HCT116 (cell line): Measurements from ENCODE around the gene CACNA1F. TPM values are rescaled to one million over a fixed set of nuclear protein-coding genes. Genes with fewer than 3 reads are reported as not detected.

Source experiments
- ATAC-seq: fragments of 200-7000 bp; cut with Tn5 transposase; 2 replicates; pipeline ENCODE4 v1.9.1; 2020; ENCODE audit warnings: mild to moderate bottlenecking, moderate library complexity
- BruUV-seq: library from RNA; stranded (reverse); fragments of 400-500 nt; replicated peaks from 2 replicates; lab custom pipeline; 2021; lab: Mats Ljungman, UMichigan
- CTCF ChIA-PET: fragments of 300-600 bp; sonication (Branson Sonifier 250); formaldehyde crosslinking; loops from one replicate; lab custom pipeline; 2021; ENCODE audit warnings: antibody characterized with exemption; lab: Charles Lee
- POLR2A ChIA-PET: fragments of 300-600, 350-600 bp; sonication (Branson Sonifier 250); formaldehyde crosslinking; loops from one replicate; lab custom pipeline; 2021; ENCODE audit warnings: antibody characterized with exemption; lab: Charles Lee
- RAD21 ChIA-PET, 2 experiments: fragments of 300-600 bp; sonication (Branson Sonifier 250); formaldehyde crosslinking; loops; one replicate each; lab custom pipeline; 2023; ENCODE audit warnings: low total read pairs in 2 of 2; ENCODE audit not compliant: uncharacterized antibody in 2 of 2, unreplicated experiment in 2 of 2, low non-redundant PET in 1 of 2; lab: Charles Lee
- DNase-seq: peaks from one replicate; pipeline ENCODE4 v3.0.0-alpha.2; 2010; ENCODE audit warnings: low read depth, low spot score
- H2AFZ ChIP-seq: fragments of 200-600 bp; shearing (Covaris generic), sonication (generic); 2 replicates; pipeline ENCODE4 v1.6.1; 2017; ENCODE audit warnings: low read depth, mixed run types, mixed read lengths, antibody characterized with exemption, low read length; ENCODE audit not compliant: poor library complexity, severe bottlenecking
- H3K27ac ChIP-seq: 2 replicates; pipeline ENCODE4 v1.5.1; 2012; ENCODE audit warnings: low read depth, low read length
- H3K27me3 ChIP-seq: fragments of 200-600 bp; sonication (generic); 2 replicates; pipeline ENCODE4 v1.6.1; 2016; ENCODE audit warnings: mixed run types, low read length, mixed read lengths; ENCODE audit not compliant: insufficient read depth
- H3K36me3 ChIP-seq, 2 experiments: fragments of 200-500 bp in 1 of 2; fragments of 200-600 bp in 1 of 2; sonication (Bioruptor generic) in 1 of 2; sonication (generic) in 1 of 2; 2 replicates each; pipeline versions ENCODE4 v1.5.1 to v1.6.1; 2014 to 2016; ENCODE audit warnings: low read length in 2 of 2, inconsistent platforms in 1 of 2, mixed read lengths in 1 of 2, mixed run types in 1 of 2; ENCODE audit not compliant: insufficient read depth in 2 of 2, control insufficient read depth in 1 of 2
- H3K4me1 ChIP-seq, 2 experiments: fragments of 200-600 bp in 1 of 2; sonication (generic) in 1 of 2; 2 replicates each; pipeline versions ENCODE4 v1.5.1 to v1.6.1; 2012 to 2017; ENCODE audit warnings: low read length in 2 of 2, inconsistent platforms in 1 of 2, mild to moderate bottlenecking in 1 of 2, mixed read lengths in 1 of 2, mixed run types in 1 of 2, moderate library complexity in 1 of 2; ENCODE audit not compliant: insufficient read depth in 2 of 2, control insufficient read depth in 1 of 2
- H3K4me2 ChIP-seq: fragments of 200-600 bp; sonication (generic); 2 replicates; pipeline ENCODE4 v1.6.1; 2017; ENCODE audit warnings: mixed run types, low read length, mixed read lengths
- H3K4me3 ChIP-seq, 2 experiments: fragments of 200-600 bp in 1 of 2; sonication (generic) in 1 of 2; replicated peaks in 1 of 2; 2 replicates each; pipeline ENCODE4 v1.5.1; 2011 to 2016; ENCODE audit warnings: low read length in 2 of 2, control low read depth in 1 of 2, low read depth in 1 of 2, mild to moderate bottlenecking in 1 of 2, mixed read lengths in 1 of 2, mixed run types in 1 of 2
- H3K79me2 ChIP-seq: fragments of 200-600 bp; sonication (generic); 2 replicates; pipeline ENCODE4 v1.6.1; 2017; ENCODE audit warnings: mild to moderate bottlenecking, mixed run types, low read length, moderate library complexity, mixed read lengths; ENCODE audit not compliant: insufficient read depth
- H3K9ac ChIP-seq: fragments of 200-600 bp; sonication (generic); 2 replicates; pipeline ENCODE4 v1.6.1; 2016; ENCODE audit warnings: low read length, mixed read lengths
- H3K9me2 ChIP-seq: fragments of 200-600 bp; sonication (generic), shearing (Covaris generic); 2 replicates; pipeline ENCODE4 v1.6.1; 2017; ENCODE audit warnings: mixed run types, mild to moderate bottlenecking, moderate library complexity; ENCODE audit not compliant: insufficient read depth
- H3K9me3 ChIP-seq, 2 experiments: fragments of 200-500 bp in 1 of 2; fragments of 200-600 bp in 1 of 2; sonication (Bioruptor generic) in 1 of 2; sonication (generic) in 1 of 2; 2 replicates each; pipeline ENCODE4 v1.6.1; 2014 to 2017; ENCODE audit warnings: low read length in 2 of 2, mixed read lengths in 2 of 2, inconsistent platforms in 1 of 2, low read depth in 1 of 2, mild to moderate bottlenecking in 1 of 2, mixed run types in 1 of 2, moderate library complexity in 1 of 2; ENCODE audit not compliant: control insufficient read depth in 1 of 2, insufficient read depth in 1 of 2
- H4K20me1 ChIP-seq: fragments of 200-600 bp; sonication (generic), shearing (Covaris generic); 2 replicates; pipeline ENCODE4 v1.6.1; 2017; ENCODE audit warnings: mixed run types, mild to moderate bottlenecking, moderate library complexity; ENCODE audit not compliant: insufficient read depth
- CBX3 ChIP-seq: IDR thresholded peaks from 2 replicates; pipeline ENCODE4 v1.6.1; 2012; ENCODE audit warnings: low read depth
- CEBPB ChIP-seq: IDR thresholded peaks from 2 replicates; pipeline ENCODE4 v1.6.1; 2012; ENCODE audit warnings: low read depth
- EGR1 ChIP-seq: IDR thresholded peaks from 2 replicates; pipeline ENCODE4 v1.6.1; 2012; ENCODE audit warnings: low read depth
- ELF1 ChIP-seq: IDR thresholded peaks from 2 replicates; pipeline ENCODE4 v1.6.1; 2012; ENCODE audit warnings: low read depth, borderline replicate concordance
- EZH2phosphoT487 ChIP-seq: fragments of 200-600 bp; IDR thresholded peaks from 2 replicates; pipeline ENCODE4 v1.6.1; 2018; ENCODE audit warnings: antibody characterized with exemption, borderline replicate concordance
- JUND ChIP-seq: IDR thresholded peaks from 2 replicates; pipeline ENCODE4 v1.6.1; 2012
- POLR2A ChIP-seq: IDR thresholded peaks from 2 replicates; pipeline ENCODE4 v1.7.0; 2011; ENCODE audit warnings: borderline replicate concordance; ENCODE audit not compliant: insufficient read depth, insufficient read length; ENCODE audit errors: extremely low read depth
- POLR2AphosphoS5 ChIP-seq: IDR thresholded peaks from 2 replicates; pipeline ENCODE4 v1.6.1; 2011; ENCODE audit warnings: mild to moderate bottlenecking, low read depth, low read length, moderate library complexity
- RAD21 ChIP-seq: IDR thresholded peaks from 2 replicates; pipeline ENCODE4 v1.6.1; 2012; ENCODE audit warnings: low read depth, mild to moderate bottlenecking
- SIN3A ChIP-seq: IDR thresholded peaks from 2 replicates; pipeline ENCODE4 v1.6.1; 2012; ENCODE audit warnings: low read depth
- SP1 ChIP-seq: IDR thresholded peaks from 2 replicates; pipeline ENCODE4 v1.6.1; 2012; ENCODE audit warnings: low read depth
- YY1 ChIP-seq: IDR thresholded peaks from 2 replicates; pipeline ENCODE4 v1.6.1; 2011; ENCODE audit warnings: low read length, low read depth, moderate library complexity, mild to moderate bottlenecking; ENCODE audit not compliant: insufficient replicate concordance; ENCODE audit errors: extremely low read depth
- ZFX ChIP-seq: fragments of 450-650 bp; IDR thresholded peaks from 2 replicates; pipeline ENCODE4 v1.6.1; 2017
- intact Hi-C: fragments of 100-400 bp; cut with micrococcal nuclease; formaldehyde crosslinking; loops from 2 replicates; pipeline ENCODE4 v1.10.0; 2022
- total RNA-seq: library from RNA; stranded (reverse); gene quantifications from one replicate; pipeline ENCODE4 v1.2.1, GENCODE V29; 2021; ENCODE audit not compliant: unreplicated experiment
- TF ChIP-seq, protein P1 (sequence below), 3 experiments: fragments of 200-600 bp in 1 of 3; sonication (generic) in 1 of 3; IDR thresholded peaks in 2 of 3; conservative IDR thresholded peaks in 1 of 3; 2 replicates each; pipeline ENCODE4 v1.5.1; 2012 to 2017; ENCODE audit warnings: low read depth in 2 of 3, low read length in 2 of 3, antibody characterized with exemption in 1 of 3, borderline replicate concordance in 1 of 3, control low read depth in 1 of 3, mild to moderate bottlenecking in 1 of 3, mixed read lengths in 1 of 3, mixed run types in 1 of 3, moderate library complexity in 1 of 3; ENCODE audit not compliant: insufficient read depth in 1 of 3
- TF ChIP-seq, protein P2 (sequence below): IDR thresholded peaks from 2 replicates; pipeline ENCODE4 v1.6.1; 2012
- TF ChIP-seq, protein P3 (sequence below): IDR thresholded peaks from 2 replicates; pipeline ENCODE4 v1.6.1; 2012; ENCODE audit warnings: low read depth
- TF ChIP-seq, protein P4 (sequence below): IDR thresholded peaks from 2 replicates; pipeline ENCODE4 v1.6.1; 2012

Gene CACNA1F
- total RNA-seq, 1 experiment from 2014 or later: not detected

DNA sequence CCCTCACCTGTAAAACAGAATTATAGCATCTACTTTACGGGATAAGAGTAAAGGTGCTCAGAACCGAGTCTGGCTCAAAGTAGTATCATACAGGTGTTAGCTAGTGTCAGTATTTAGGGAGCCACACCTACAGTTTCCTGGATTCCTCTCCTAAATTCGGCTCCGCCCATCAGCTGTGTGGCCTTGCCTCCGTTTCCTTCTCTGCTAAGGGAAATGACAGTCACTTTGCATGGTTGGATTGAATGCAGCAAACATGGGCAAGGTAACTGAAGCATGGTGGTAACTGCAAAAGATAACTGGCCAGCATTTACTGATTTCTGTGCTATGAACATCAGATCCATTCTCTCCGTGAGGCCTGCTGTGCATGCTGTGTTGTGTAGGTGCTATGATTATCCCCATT lies 39.3 kb upstream of the CACNA1F start:
- Histone ChIP-seq H3K9me2 (no peaks in the 10 kb centered on the region), H3K79me2 (peaks cover 3% of the 10 kb centered on the region; the same call in 1 of the 2 replicates), H3K36me3 (no peaks in the 10 kb centered on the region), H3K9ac (no peak overlapping the region), H3K4me1 (peaks cover 8 to 24% of the 10 kb centered on the region in 2 experiments), H2AFZ (no peak overlapping the region), H3K27ac (no peak overlapping the region), H3K9me3 (no peaks in the 10 kb centered on the region), H3K4me2 (no peak overlapping the region), H3K4me3 (no peak overlapping the region), H3K27me3 (no peaks in the 10 kb centered on the region), H4K20me1 (no peaks in the 10 kb centered on the region)
- RAD21 ChIA-PET: no interaction called here
- DNase-seq (no peak), ATAC-seq (no peak)
- POLR2A ChIA-PET: no interaction called here
- CTCF ChIA-PET: no interaction called here
- intact Hi-C loops: no loop called here
- TF ChIP-seq YY1: no peak
- TF ChIP-seq EZH2phosphoT487: no peak
- no peak for TF ChIP-seq ELF1
- TF ChIP-seq, protein P1, sequence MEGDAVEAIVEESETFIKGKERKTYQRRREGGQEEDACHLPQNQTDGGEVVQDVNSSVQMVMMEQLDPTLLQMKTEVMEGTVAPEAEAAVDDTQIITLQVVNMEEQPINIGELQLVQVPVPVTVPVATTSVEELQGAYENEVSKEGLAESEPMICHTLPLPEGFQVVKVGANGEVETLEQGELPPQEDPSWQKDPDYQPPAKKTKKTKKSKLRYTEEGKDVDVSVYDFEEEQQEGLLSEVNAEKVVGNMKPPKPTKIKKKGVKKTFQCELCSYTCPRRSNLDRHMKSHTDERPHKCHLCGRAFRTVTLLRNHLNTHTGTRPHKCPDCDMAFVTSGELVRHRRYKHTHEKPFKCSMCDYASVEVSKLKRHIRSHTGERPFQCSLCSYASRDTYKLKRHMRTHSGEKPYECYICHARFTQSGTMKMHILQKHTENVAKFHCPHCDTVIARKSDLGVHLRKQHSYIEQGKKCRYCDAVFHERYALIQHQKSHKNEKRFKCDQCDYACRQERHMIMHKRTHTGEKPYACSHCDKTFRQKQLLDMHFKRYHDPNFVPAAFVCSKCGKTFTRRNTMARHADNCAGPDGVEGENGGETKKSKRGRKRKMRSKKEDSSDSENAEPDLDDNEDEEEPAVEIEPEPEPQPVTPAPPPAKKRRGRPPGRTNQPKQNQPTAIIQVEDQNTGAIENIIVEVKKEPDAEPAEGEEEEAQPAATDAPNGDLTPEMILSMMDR (IDR thresholded peaks at IDR 0.05 in 2 of 3, conservative IDR thresholded peaks at IDR 0.05 in 1 of 3; ENCODE audit: borderline replicate concordance in 1 of 3, insufficient read depth in 1 of 3, low read depth in 2 of 3, low read length in 2 of 3): no peak
- TF ChIP-seq SIN3A: no peak
- TF ChIP-seq, protein P2, sequence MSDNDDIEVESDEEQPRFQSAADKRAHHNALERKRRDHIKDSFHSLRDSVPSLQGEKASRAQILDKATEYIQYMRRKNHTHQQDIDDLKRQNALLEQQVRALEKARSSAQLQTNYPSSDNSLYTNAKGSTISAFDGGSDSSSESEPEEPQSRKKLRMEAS: no peak
- TF ChIP-seq POLR2A: no peak
- no peak for TF ChIP-seq RAD21
- TF ChIP-seq CBX3: no peak
- no peak for TF ChIP-seq CEBPB
- no peak for TF ChIP-seq JUND
- TF ChIP-seq SP1: no peak
- TF ChIP-seq ZFX: no peak
- no peak for TF ChIP-seq POLR2AphosphoS5
- TF ChIP-seq, protein P3, sequence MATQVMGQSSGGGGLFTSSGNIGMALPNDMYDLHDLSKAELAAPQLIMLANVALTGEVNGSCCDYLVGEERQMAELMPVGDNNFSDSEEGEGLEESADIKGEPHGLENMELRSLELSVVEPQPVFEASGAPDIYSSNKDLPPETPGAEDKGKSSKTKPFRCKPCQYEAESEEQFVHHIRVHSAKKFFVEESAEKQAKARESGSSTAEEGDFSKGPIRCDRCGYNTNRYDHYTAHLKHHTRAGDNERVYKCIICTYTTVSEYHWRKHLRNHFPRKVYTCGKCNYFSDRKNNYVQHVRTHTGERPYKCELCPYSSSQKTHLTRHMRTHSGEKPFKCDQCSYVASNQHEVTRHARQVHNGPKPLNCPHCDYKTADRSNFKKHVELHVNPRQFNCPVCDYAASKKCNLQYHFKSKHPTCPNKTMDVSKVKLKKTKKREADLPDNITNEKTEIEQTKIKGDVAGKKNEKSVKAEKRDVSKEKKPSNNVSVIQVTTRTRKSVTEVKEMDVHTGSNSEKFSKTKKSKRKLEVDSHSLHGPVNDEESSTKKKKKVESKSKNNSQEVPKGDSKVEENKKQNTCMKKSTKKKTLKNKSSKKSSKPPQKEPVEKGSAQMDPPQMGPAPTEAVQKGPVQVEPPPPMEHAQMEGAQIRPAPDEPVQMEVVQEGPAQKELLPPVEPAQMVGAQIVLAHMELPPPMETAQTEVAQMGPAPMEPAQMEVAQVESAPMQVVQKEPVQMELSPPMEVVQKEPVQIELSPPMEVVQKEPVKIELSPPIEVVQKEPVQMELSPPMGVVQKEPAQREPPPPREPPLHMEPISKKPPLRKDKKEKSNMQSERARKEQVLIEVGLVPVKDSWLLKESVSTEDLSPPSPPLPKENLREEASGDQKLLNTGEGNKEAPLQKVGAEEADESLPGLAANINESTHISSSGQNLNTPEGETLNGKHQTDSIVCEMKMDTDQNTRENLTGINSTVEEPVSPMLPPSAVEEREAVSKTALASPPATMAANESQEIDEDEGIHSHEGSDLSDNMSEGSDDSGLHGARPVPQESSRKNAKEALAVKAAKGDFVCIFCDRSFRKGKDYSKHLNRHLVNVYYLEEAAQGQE: no peak
- TF ChIP-seq EGR1: no peak
- TF ChIP-seq, protein P4, sequence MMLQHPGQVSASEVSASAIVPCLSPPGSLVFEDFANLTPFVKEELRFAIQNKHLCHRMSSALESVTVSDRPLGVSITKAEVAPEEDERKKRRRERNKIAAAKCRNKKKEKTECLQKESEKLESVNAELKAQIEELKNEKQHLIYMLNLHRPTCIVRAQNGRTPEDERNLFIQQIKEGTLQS: no peak
- BruUV-seq: no TSS peak
